Neural cell (in vitro differentiated cells): Measurements from ENCODE around the gene RAB1B. TPM values are rescaled to one million over a fixed set of nuclear protein-coding genes. Genes with fewer than 3 reads are reported as not detected.

Source experiments
- H2AFZ ChIP-seq: fragments of 200-600, 300-800 bp; sonication (generic), shearing (Covaris generic); 2 replicates; pipeline ENCODE4 v1.6.0; 2014; ENCODE audit warnings: low read depth, mild to moderate bottlenecking, antibody characterized with exemption, low read length, moderate library complexity
- H3F3A ChIP-seq: fragments of 200-600 bp; shearing (Covaris generic); 2 replicates; pipeline ENCODE4 v1.6.1; 2016; ENCODE audit warnings: mild to moderate bottlenecking, moderate library complexity, mixed read lengths, antibody characterized with exemption, low read length; ENCODE audit not compliant: insufficient read depth, poor library complexity, severe bottlenecking
- H3K27ac ChIP-seq: fragments of 200-600, 300-800 bp; sonication (generic), shearing (Covaris generic); 2 replicates; pipeline ENCODE4 v1.5.1; 2014; ENCODE audit warnings: mild to moderate bottlenecking, low read length, moderate library complexity
- H3K27me3 ChIP-seq: fragments of 300-800, 200-600 bp; sonication (generic), shearing (Covaris generic); 2 replicates; pipeline ENCODE4 v1.6.0; 2014; ENCODE audit warnings: mild to moderate bottlenecking, low read depth, low read length, moderate library complexity; ENCODE audit not compliant: insufficient read depth
- H3K36me3 ChIP-seq: fragments of 300-800, 200-600 bp; sonication (generic), shearing (Covaris generic); 2 replicates; pipeline ENCODE4 v1.5.1; 2014; ENCODE audit warnings: mild to moderate bottlenecking, antibody characterized with exemption, low read length, moderate library complexity; ENCODE audit not compliant: insufficient read depth
- H3K4me2 ChIP-seq: fragments of 300-800, 200-600 bp; sonication (generic), shearing (Covaris generic); 2 replicates; pipeline ENCODE4 v1.6.0; 2014; ENCODE audit warnings: mild to moderate bottlenecking, low read length
- H3K4me3 ChIP-seq: fragments of 300-800, 200-600 bp; sonication (generic), shearing (Covaris generic); 2 replicates; pipeline ENCODE4 v1.5.1; 2014; ENCODE audit warnings: mild to moderate bottlenecking, low read length, moderate library complexity
- H3K79me2 ChIP-seq: fragments of 200-600 bp; shearing (Covaris generic); replicated peaks from 2 replicates; pipeline ENCODE4 v1.6.0; 2014; ENCODE audit warnings: mild to moderate bottlenecking, low read length, moderate library complexity; ENCODE audit not compliant: insufficient read depth
- H3K9ac ChIP-seq: fragments of 300-800, 200-600 bp; sonication (generic), shearing (Covaris generic); 2 replicates; pipeline ENCODE4 v1.6.1; 2016; ENCODE audit warnings: mild to moderate bottlenecking, low read length, mixed read lengths
- H3K9me2 ChIP-seq: fragments of 200-600 bp; shearing (Covaris generic); 2 replicates; pipeline ENCODE4 v1.6.1; 2016; ENCODE audit warnings: mild to moderate bottlenecking, low read length, mixed read lengths; ENCODE audit not compliant: insufficient read depth
- H3K9me3 ChIP-seq: fragments of 200-600, 300-800 bp; sonication (generic), shearing (Covaris generic); 2 replicates; pipeline ENCODE4 v1.6.1; 2016; ENCODE audit warnings: mild to moderate bottlenecking, mixed run types, low read length, moderate library complexity, mixed read lengths
- H4K20me1 ChIP-seq: fragments of 200-600 bp; shearing (Covaris generic); 2 replicates; pipeline ENCODE4 v1.6.1; 2016; ENCODE audit warnings: mild to moderate bottlenecking, mixed run types; ENCODE audit not compliant: insufficient read depth
- EP300 ChIP-seq: fragments of 450-650 bp; conservative IDR thresholded peaks from 2 replicates; pipeline ENCODE4 v1.6.1; 2014; ENCODE audit warnings: antibody characterized with exemption, mild to moderate bottlenecking, moderate library complexity; ENCODE audit not compliant: poor library complexity, severe bottlenecking
- EZH2 ChIP-seq: fragments of 200-600, 300-800 bp; shearing (Covaris generic), sonication (generic); IDR thresholded peaks from 2 replicates; pipeline ENCODE4 v1.6.1; 2014; ENCODE audit warnings: antibody characterized with exemption, low read length, borderline replicate concordance, mild to moderate bottlenecking; ENCODE audit not compliant: insufficient read depth, poor library complexity, severe bottlenecking
- MXI1 ChIP-seq: fragments of 450-650 bp; conservative IDR thresholded peaks from 2 replicates; pipeline ENCODE4 v1.6.1; 2014; ENCODE audit warnings: antibody characterized with exemption, mild to moderate bottlenecking; ENCODE audit not compliant: poor library complexity, severe bottlenecking
- POLR2AphosphoS5 ChIP-seq: IDR thresholded peaks from 2 replicates; pipeline ENCODE4 v1.6.1; 2012
- RAD21 ChIP-seq: fragments of 450-650 bp; conservative IDR thresholded peaks from 2 replicates; pipeline ENCODE4 v1.6.1; 2014; ENCODE audit warnings: antibody characterized with exemption, mild to moderate bottlenecking, moderate library complexity
- SMC3 ChIP-seq: fragments of 450-650 bp; conservative IDR thresholded peaks from 2 replicates; pipeline ENCODE4 v1.6.1; 2014; ENCODE audit warnings: antibody characterized with exemption, mild to moderate bottlenecking, moderate library complexity; ENCODE audit not compliant: poor library complexity
- TAF1 ChIP-seq: IDR thresholded peaks from 2 replicates; pipeline ENCODE4 v1.6.1; 2012; ENCODE audit warnings: low read depth
- polyA plus RNA-seq: library from polyadenylated mRNA; depleted of rRNA; stranded (reverse); fragments of >200 nt; gene quantifications from 2 replicates; pipeline ENCODE4 v1.2.3, GENCODE V29; 2014
- TF ChIP-seq, protein P1 (sequence below): fragments of 450-650 bp; IDR thresholded peaks from 2 replicates; pipeline ENCODE4 v1.5.1; 2014; ENCODE audit warnings: antibody characterized with exemption, mild to moderate bottlenecking, moderate library complexity; ENCODE audit not compliant: poor library complexity, severe bottlenecking
- TF ChIP-seq, protein P2 (sequence below): IDR thresholded peaks from 2 replicates; pipeline ENCODE4 v1.6.1; 2012; ENCODE audit warnings: borderline replicate concordance

RAB1B gene
- polyA plus RNA-seq, 1 donor from 2014 or later, result 27.2 TPM

DNA sequence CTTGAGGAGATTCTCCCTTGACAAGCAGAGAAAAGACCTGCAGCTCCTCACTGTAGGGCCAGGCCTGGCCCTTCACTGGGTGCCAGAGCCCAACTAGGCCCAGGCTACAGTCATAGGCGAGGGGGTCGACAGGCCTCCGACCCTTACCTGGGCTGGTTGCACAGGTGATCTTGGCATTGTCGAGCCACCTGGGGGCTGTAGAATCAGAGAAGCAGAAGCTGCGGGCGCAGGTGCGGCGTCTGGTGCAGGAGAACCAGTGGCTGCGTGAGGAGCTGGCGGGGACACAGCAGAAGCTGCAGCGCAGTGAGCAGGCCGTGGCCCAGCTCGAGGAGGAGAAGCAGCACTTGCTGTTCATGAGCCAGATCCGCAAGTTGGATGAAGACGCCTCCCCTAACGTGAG lies 6.9 kb upstream of the RAB1B start:
- Histone ChIP-seq H3F3A (no peaks in the 10 kb centered on the region), H3K9me2 (no peaks in the 10 kb centered on the region), H3K9me3 (no peaks in the 10 kb centered on the region), H3K27ac (no peak overlapping the region), H3K79me2 (peaks cover 15% of the 10 kb centered on the region), H3K9ac (no peak overlapping the region), H3K4me3 (no peak overlapping the region), H2AFZ (no peak overlapping the region), H3K4me2 (no peak overlapping the region), H4K20me1 (peaks cover 4% of the 10 kb centered on the region), H3K27me3 (no peaks in the 10 kb centered on the region), H3K36me3 (peaks cover 12% of the 10 kb centered on the region)
- no peak for TF ChIP-seq POLR2AphosphoS5
- TF ChIP-seq MXI1, result no peak
- TF ChIP-seq TAF1, result no peak
- no peak for TF ChIP-seq SMC3
- TF ChIP-seq EP300, result no peak
- TF ChIP-seq, protein P1, sequence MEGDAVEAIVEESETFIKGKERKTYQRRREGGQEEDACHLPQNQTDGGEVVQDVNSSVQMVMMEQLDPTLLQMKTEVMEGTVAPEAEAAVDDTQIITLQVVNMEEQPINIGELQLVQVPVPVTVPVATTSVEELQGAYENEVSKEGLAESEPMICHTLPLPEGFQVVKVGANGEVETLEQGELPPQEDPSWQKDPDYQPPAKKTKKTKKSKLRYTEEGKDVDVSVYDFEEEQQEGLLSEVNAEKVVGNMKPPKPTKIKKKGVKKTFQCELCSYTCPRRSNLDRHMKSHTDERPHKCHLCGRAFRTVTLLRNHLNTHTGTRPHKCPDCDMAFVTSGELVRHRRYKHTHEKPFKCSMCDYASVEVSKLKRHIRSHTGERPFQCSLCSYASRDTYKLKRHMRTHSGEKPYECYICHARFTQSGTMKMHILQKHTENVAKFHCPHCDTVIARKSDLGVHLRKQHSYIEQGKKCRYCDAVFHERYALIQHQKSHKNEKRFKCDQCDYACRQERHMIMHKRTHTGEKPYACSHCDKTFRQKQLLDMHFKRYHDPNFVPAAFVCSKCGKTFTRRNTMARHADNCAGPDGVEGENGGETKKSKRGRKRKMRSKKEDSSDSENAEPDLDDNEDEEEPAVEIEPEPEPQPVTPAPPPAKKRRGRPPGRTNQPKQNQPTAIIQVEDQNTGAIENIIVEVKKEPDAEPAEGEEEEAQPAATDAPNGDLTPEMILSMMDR, result no peak
- no peak for TF ChIP-seq EZH2
- TF ChIP-seq, protein P2, sequence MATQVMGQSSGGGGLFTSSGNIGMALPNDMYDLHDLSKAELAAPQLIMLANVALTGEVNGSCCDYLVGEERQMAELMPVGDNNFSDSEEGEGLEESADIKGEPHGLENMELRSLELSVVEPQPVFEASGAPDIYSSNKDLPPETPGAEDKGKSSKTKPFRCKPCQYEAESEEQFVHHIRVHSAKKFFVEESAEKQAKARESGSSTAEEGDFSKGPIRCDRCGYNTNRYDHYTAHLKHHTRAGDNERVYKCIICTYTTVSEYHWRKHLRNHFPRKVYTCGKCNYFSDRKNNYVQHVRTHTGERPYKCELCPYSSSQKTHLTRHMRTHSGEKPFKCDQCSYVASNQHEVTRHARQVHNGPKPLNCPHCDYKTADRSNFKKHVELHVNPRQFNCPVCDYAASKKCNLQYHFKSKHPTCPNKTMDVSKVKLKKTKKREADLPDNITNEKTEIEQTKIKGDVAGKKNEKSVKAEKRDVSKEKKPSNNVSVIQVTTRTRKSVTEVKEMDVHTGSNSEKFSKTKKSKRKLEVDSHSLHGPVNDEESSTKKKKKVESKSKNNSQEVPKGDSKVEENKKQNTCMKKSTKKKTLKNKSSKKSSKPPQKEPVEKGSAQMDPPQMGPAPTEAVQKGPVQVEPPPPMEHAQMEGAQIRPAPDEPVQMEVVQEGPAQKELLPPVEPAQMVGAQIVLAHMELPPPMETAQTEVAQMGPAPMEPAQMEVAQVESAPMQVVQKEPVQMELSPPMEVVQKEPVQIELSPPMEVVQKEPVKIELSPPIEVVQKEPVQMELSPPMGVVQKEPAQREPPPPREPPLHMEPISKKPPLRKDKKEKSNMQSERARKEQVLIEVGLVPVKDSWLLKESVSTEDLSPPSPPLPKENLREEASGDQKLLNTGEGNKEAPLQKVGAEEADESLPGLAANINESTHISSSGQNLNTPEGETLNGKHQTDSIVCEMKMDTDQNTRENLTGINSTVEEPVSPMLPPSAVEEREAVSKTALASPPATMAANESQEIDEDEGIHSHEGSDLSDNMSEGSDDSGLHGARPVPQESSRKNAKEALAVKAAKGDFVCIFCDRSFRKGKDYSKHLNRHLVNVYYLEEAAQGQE, result no peak

DNA sequence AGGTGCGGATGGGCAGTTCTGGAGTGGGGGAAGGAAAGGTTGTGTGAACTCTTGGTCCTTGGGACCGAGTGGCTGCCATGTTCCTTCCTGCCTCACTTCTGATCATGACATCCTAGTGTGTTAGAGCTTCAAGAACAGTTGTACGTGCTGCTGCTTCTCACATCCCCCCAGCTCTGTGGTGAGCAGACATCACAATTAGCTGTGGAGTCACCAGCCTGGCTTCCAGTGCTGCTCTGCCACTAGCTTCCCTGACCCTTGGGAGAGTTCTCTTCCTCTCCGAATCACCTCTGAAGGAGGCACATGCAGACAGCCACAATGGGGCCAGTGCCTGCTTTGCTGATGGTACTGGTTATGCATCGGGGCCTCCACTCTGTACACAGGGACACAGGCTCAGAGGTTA lies 6.2 kb upstream of the RAB1B start:
- H4K20me1 ChIP-seq, result peaks cover 4% of the 10 kb centered on the region
- TF ChIP-seq SMC3 (no peak), MXI1 (no peak), RAD21 (no peak), EP300 (no peak), TAF1 (no peak), POLR2AphosphoS5 (no peak), EZH2 (no peak)
- TF ChIP-seq, protein P2, result no peak
- TF ChIP-seq, protein P1, result no peak
- no peaks in the 10 kb centered on the region for H3F3A ChIP-seq
- no peak overlapping the region for H3K27ac ChIP-seq
- peaks cover 12% of the 10 kb centered on the region for H3K36me3 ChIP-seq
- peaks cover 15% of the 10 kb centered on the region for H3K79me2 ChIP-seq
- H3K9me2 ChIP-seq, result no peaks in the 10 kb centered on the region
- H3K9me3 ChIP-seq, result no peaks in the 10 kb centered on the region
- H2AFZ ChIP-seq, result no peak overlapping the region
- H3K4me2 ChIP-seq, result no peak overlapping the region
- no peak overlapping the region for H3K4me3 ChIP-seq
- H3K9ac ChIP-seq, result no peak overlapping the region
- H3K27me3 ChIP-seq, result no peaks in the 10 kb centered on the region
